Tibial nerve (tissue), 4 donors: ENCODE results near the gene ARPC1A. TPM values are rescaled to one million over a fixed set of nuclear protein-coding genes. Genes with fewer than 3 reads are reported as not detected.
"Not testable (repeated sequence)": the region's sequence is repeated elsewhere in the genome, so short reads cannot be mapped to it uniquely, and the experiment has no call there.

Source experiments
- DNase-seq, 2 donors: peaks; one replicate each; pipeline ENCODE4 v3.0.0-alpha.2; 2019; ENCODE audit warnings: low spot score in 2 of 2
- H3K27ac ChIP-seq, 4 donors: fragments of 200-600 bp; sonication (generic) in 3 of 4; one replicate each; pipeline ENCODE4 v1.5.1; 2017 to 2019; ENCODE audit warnings: mild to moderate bottlenecking in 1 of 4
- H3K27me3 ChIP-seq, 2 donors: fragments of 200-600 bp; sonication (generic) in 1 of 2; one replicate each; pipeline versions ENCODE4 v1.5.1 to v1.6.0; 2017 to 2019
- H3K36me3 ChIP-seq, 3 donors: fragments of 200-600 bp; sonication (generic); one replicate each; pipeline ENCODE4 v1.5.1; 2018 to 2019
- H3K4me1 ChIP-seq, 4 donors: fragments of 200-600 bp; sonication (generic) in 3 of 4; one replicate each; pipeline ENCODE4 v1.5.1; 2017 to 2019
- H3K4me3 ChIP-seq, 4 donors: fragments of 200-600 bp; sonication (generic) in 3 of 4; one replicate each; pipeline ENCODE4 v1.5.1; 2017 to 2019; ENCODE audit warnings: mild to moderate bottlenecking in 1 of 4, moderate library complexity in 1 of 4
- H3K9me3 ChIP-seq, 4 donors: fragments of 200-600 bp; sonication (generic) in 3 of 4; one replicate each; pipeline ENCODE4 v1.5.1; 2017 to 2019
- EP300 ChIP-seq, 2 donors: sonication (generic); formaldehyde crosslinking; IDR thresholded peaks; one replicate each; pipeline ENCODE4 v1.6.1; 2017; ENCODE audit warnings: antibody characterized with exemption in 2 of 2, mild to moderate bottlenecking in 1 of 2
- POLR2A ChIP-seq, 2 donors: fragments of 450-650 bp; IDR thresholded peaks; one replicate each; pipeline ENCODE4 v1.6.1; 2017; ENCODE audit warnings: antibody characterized with exemption in 2 of 2, mild to moderate bottlenecking in 2 of 2, moderate library complexity in 2 of 2
- WGBS, 2 donors: methylation state at CpG; one replicate each; pipeline ENCODE4 v1.1.5; 2018; 5-methylcytosine and 5-hydroxymethylcytosine counted together
- total RNA-seq, 4 donors: library from RNA; depleted of rRNA; stranded (reverse); fragments of >200 nt; gene quantifications; one replicate each; pipeline ENCODE4 v1.1.0, GENCODE V29; 2016
- TF ChIP-seq, protein P1 (sequence below), 5 experiments: fragments of 200-600 bp in 3 of 5; fragments of 450-650 bp in 2 of 5; sonication (generic) in 3 of 5; IDR thresholded peaks; one replicate each; pipeline ENCODE4 v1.5.1; 2016 to 2019; ENCODE audit warnings: antibody characterized with exemption in 5 of 5, mild to moderate bottlenecking in 3 of 5, moderate library complexity in 2 of 5

ARPC1A gene
- total RNA-seq, 4 donors from 2014 or later = 92.2 to 151 (median 118) TPM

- no peak for DNase-seq
- TF ChIP-seq, protein P1, sequence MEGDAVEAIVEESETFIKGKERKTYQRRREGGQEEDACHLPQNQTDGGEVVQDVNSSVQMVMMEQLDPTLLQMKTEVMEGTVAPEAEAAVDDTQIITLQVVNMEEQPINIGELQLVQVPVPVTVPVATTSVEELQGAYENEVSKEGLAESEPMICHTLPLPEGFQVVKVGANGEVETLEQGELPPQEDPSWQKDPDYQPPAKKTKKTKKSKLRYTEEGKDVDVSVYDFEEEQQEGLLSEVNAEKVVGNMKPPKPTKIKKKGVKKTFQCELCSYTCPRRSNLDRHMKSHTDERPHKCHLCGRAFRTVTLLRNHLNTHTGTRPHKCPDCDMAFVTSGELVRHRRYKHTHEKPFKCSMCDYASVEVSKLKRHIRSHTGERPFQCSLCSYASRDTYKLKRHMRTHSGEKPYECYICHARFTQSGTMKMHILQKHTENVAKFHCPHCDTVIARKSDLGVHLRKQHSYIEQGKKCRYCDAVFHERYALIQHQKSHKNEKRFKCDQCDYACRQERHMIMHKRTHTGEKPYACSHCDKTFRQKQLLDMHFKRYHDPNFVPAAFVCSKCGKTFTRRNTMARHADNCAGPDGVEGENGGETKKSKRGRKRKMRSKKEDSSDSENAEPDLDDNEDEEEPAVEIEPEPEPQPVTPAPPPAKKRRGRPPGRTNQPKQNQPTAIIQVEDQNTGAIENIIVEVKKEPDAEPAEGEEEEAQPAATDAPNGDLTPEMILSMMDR (IDR thresholded peaks at IDR 0.05) = no peak
- TF ChIP-seq EP300 (IDR thresholded peaks at IDR 0.05) (no peak), POLR2A (IDR thresholded peaks at IDR 0.05) (no peak)
- no peak overlapping the region for H3K27ac ChIP-seq
- no peaks in the 10 kb centered on the region for H3K27me3 ChIP-seq
- H3K4me1 ChIP-seq = peaks cover 0 to 42% (median 23%) of the 10 kb centered on the region in 4 donors
- H3K9me3 ChIP-seq = no peaks in the 10 kb centered on the region
- H3K4me3 ChIP-seq = no peak overlapping the region
- H3K36me3 ChIP-seq = no peaks in the 10 kb centered on the region
- 95 to 98% methylated on average over 14 of the region's 14 CpGs for WGBS, 2 donors
Measured at GRCh38 chr7:99324559-99324958, 1.1 kb upstream of the ARPC1A start.

- H3K4me1 ChIP-seq = peaks cover 0 to 47% (median 23%) of the 10 kb centered on the region in 4 donors
- H3K4me3 ChIP-seq = peak overlapping the region; percentile 94 to 98 (median 96)
- H3K36me3 ChIP-seq = no peaks in the 10 kb centered on the region
- peak overlapping the region; percentile 71 to 95 (median 91) for H3K27ac ChIP-seq
- H3K9me3 ChIP-seq = no peaks in the 10 kb centered on the region
- no peaks in the 10 kb centered on the region for H3K27me3 ChIP-seq
- TF ChIP-seq, protein P1 (IDR thresholded peaks at IDR 0.05) = no peak
- TF ChIP-seq EP300 (IDR thresholded peaks at IDR 0.05) (no peak), POLR2A (IDR thresholded peaks at IDR 0.05) (no peak)
- 21 to 36% methylated on average over 10 to 14 of the region's 14 CpGs for WGBS, 2 donors
- DNase-seq = no peak
Measured at GRCh38 chr7:99325001-99325493, 651 bp upstream of the ARPC1A start.

DNA sequence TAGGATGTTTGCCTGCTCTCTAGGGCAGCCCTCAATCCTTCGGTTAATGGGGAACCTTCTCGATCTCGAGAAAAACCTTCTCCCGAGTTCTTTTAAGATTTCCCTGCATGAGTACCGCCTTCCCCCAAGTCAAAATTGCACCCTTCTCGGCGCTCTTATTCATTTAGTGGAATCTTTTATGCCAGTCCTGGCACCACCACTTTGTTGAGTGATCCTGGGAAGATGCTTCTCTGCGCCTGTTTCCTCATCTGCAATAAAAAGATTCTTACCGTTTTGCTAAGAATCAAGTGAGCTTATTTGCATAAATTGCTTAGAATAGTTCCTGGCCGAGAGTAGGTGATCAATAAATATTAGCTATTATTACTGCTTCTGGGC is 697 bp downstream of the ARPC1A start:
- Histone ChIP-seq H3K4me1 (peaks cover 0 to 61% (median 26%) of the 10 kb centered on the region in 4 donors), H3K36me3 (no peaks in the 10 kb centered on the region), H3K27me3 (no peaks in the 10 kb centered on the region), H3K27ac (peak overlapping the region; percentile 71 to 95 (median 91)), H3K4me3 (peak overlapping the region; percentile 94 to 98 (median 96)), H3K9me3 (no peaks in the 10 kb centered on the region)
- TF ChIP-seq, protein P1 (IDR thresholded peaks at IDR 0.05) = no peak
- TF ChIP-seq POLR2A (IDR thresholded peaks at IDR 0.05) (no peak), EP300 (IDR thresholded peaks at IDR 0.05) (no peak)
- WGBS, 2 donors = 0 to 1% methylated on average over 10 of the region's 10 CpGs
- DNase-seq = no peak

GRCh38 chr7:99330314-99330961 is 4.7 kb downstream of the ARPC1A start:
- DNase-seq, H3K4me3 ChIP-seq, H3K27me3 ChIP-seq, H3K9me3 ChIP-seq: not testable (repeated sequence)
- Histone ChIP-seq H3K36me3 (peaks cover 0 to 23% (median 9%) of the 10 kb centered on the region in 3 donors), H3K4me1 (peaks cover 0 to 67% (median 19%) of the 10 kb centered on the region in 4 donors), H3K27ac (peak overlapping the region in 1 of 4 donors; percentile 1)
- WGBS, 2 donors = 71 to 73% methylated on average over 8 of the region's 8 CpGs

GRCh38 chr7:99331002-99331401 is 5.3 kb downstream of the ARPC1A start:
- TF ChIP-seq, protein P1 (IDR thresholded peaks at IDR 0.05) = no peak
- TF ChIP-seq EP300 (IDR thresholded peaks at IDR 0.05) (no peak), POLR2A (IDR thresholded peaks at IDR 0.05) (no peak)
- Histone ChIP-seq H3K4me3 (no peak overlapping the region), H3K9me3 (no peaks in the 10 kb centered on the region), H3K27me3 (no peaks in the 10 kb centered on the region), H3K36me3 (peaks cover 0 to 28% (median 9%) of the 10 kb centered on the region in 3 donors), H3K4me1 (peaks cover 0 to 67% (median 19%) of the 10 kb centered on the region in 4 donors), H3K27ac (peak overlapping the region in 1 of 4 donors; percentile 1)
- 78 to 85% methylated on average over 2 of the region's 2 CpGs for WGBS, 2 donors
- no peak for DNase-seq
